Suprapubic skin (tissue), 4 donors: ENCODE data around the gene STK24.

Experiments used
- CTCF ChIP-seq, 2 donors: fragments of 200-600 bp in 1 of 2; fragments of 450-650 bp in 1 of 2; sonication (generic) in 1 of 2; IDR thresholded peaks; one replicate each; pipeline ENCODE4 v1.5.1; 2016 to 2019; ENCODE audit warnings: antibody characterized with exemption in 2 of 2, mild to moderate bottlenecking in 1 of 2, moderate library complexity in 1 of 2
- EP300 ChIP-seq: sonication (generic); formaldehyde crosslinking; IDR thresholded peaks from one replicate; pipeline ENCODE4 v1.6.1; 2017; ENCODE audit warnings: antibody characterized with exemption
- POLR2A ChIP-seq, 2 donors: fragments of 450-650 bp; IDR thresholded peaks; one replicate each; pipeline ENCODE4 v1.6.1; 2017; ENCODE audit warnings: antibody characterized with exemption in 2 of 2, mild to moderate bottlenecking in 2 of 2, moderate library complexity in 2 of 2
- POLR2AphosphoS5 ChIP-seq, 3 donors: sonication (generic); formaldehyde crosslinking; IDR thresholded peaks; one replicate each; pipeline ENCODE4 v1.6.1; 2017; ENCODE audit warnings: antibody characterized with exemption in 3 of 3

GRCh38 chr13:98536729-98537128 lies 40.2 kb downstream of the STK24 start:
- no peak for TF ChIP-seq CTCF (IDR thresholded peaks at IDR 0.05)
- TF ChIP-seq POLR2A (IDR thresholded peaks at IDR 0.05): no peak
- no peak for TF ChIP-seq POLR2AphosphoS5 (IDR thresholded peaks at IDR 0.05)
- TF ChIP-seq EP300: no peak
